CD1c-positive myeloid dendritic cell (primary cell): ENCODE measurements around the gene CTNND2.

Experiments used
- DNase-seq: peaks from one replicate; pipeline ENCODE4 v3.0.0-alpha.2; 2016; ENCODE audit errors: extremely low spot score

The CTNND2 gene

DNA sequence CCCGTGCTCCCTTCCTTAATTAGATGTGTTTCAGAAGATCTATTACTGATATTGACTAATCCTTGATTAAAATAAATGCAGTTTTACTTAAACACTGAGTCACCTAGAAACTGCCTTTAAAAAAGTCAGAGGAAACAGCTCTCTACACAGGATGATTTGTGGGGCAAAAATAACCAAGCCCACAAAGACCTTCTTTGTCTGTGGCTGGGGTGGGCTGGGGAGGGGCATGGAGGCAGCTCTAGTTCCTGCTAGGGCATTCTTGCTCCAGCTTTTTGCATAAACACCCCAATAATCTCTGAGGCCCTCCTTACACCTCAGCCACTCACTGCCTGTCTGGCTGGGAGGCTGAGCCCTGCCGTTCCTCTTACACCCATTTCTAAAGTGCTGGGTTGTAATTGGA lies 915.6 kb downstream of the CTNND2 start:
- DNase-seq, result no peak

DNA sequence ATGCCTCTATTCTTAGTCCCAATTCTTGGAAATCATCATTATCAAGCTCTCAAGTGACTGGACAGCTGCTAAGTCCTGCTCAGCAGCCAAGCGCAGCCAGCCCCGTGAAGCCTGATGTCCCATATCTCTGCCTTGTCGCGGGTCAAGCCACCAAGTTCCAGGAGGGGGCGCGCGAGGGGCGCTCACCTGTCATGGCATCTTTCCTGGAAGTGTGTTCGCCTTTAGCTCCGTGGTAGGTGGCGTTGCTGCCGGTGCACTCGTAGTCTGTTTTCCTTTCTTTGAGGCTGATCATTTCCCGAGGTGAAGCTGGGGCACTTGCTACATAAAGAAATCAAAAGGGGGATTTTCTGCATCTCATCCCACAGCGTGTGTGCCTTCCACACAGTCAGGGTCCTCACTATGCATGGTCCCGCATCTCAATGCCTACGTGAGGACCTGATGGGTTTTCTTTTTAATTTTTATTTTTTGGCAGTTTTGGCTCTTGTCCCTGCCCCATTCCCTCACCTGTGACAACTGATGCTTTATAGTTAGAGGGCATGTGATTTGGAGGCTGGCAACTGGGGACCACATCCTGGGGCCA lies 916.2 kb downstream of the CTNND2 start:
- DNase-seq, result peak; percentile 58

DNA sequence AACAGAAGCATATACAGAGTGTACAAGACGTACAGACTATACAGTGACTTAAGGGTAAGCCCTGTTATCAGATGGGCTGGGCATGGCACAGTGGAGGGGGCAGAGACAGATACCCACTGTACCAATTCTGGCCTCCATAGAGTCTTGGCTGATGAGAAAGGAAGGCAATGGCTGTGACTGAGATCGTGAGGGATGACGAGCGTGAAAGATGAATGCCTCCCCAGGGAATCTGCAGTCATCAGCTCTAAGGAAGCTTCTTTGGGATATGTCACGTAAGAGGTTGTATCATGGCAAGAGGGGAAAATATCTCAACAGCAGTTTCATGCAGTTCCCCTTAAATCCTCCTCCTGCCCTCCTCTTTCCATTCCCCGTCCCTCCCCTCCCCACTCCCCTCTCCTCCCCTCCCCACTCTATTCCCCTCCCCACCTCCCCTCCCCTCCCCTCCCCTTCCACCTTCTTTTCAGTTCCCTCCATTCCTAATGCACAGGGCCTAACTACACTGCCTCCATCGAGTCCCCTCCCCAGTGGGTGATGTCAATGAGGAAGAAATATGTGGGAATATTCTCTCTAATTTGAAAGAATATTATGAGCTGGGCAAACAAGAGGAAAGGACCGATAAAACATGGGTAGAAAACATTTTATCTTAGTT lies 916.8 kb downstream of the CTNND2 start:
- DNase-seq, result no peak

DNA sequence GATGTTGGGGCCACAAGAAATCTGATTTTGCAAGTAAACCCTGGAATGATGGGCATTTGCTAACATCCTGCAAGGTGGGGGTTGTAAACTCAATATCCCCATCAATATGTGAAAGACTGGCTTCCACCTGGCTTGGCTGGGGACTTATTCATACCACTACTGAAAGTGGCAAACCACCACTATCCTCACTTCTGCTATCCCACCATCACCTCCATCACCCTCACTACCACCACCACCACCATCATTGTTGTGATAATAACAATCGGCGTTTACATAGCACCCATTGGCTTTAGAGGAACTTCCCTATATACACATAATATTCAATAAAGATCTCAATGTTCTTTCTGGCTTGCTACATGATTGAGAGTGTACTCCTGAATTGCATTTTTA lies 918.5 kb downstream of the CTNND2 start:
- no peak for DNase-seq

DNA sequence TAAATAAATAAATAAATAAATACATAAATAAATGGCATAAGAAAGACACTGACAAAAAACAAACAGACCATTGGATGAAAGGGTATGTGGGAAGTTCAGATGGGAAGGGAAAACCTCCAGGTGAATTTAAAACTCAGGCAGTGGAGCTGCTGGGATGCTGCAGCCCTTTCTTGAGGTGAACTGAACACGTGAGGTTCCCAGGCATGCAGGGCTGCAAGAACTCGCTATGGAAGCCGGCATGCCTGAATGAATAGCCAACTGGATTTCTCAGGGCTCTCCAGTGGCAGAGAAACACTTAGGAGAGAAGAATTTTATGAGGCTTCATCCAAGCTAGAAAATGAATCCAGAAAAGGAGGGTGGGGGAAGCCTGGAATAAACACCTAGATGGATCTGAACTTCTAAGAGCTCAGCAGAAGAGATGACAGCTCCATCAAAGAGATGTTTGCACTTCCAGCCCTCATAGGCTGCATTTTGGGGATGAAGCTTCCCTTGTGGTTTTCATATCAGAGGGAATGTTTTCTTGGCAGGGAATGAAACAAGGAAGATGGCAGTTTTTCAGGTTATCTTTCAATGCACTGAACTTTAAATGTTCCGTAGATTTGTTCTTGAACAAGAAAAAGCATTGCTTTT lies 919.0 kb downstream of the CTNND2 start:
- no peak for DNase-seq

DNA sequence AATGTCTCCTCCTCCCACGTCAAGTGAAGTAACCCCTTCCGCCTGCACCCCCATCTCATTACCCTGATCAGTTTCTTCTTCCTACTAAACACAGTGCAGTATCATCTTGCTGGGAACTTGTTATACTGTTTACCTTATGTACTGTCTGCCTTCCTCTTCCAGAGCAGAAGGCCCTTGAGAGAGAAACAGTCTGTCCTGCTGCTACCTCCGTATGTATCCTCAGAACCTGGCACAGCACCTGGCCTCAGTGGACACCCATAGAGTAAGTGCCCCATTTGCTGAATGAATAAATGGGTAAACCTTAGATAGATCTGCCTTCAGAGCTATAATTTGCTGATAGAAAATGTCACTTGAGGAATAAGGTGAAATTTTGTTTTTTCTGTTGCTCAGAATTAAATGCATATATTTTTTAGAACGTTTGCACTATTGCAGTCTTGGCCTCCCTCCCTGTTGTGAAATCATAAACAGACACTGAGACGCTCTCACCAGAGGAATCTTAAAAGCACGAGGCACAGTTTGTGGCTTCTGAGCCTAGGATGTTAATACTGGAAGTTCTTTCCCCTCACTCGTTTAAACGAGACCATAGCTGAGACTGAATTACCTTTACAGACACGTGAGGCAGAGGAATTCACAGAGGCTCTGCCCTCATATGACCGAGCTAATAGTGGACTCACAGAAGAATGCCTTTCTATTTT lies 920.1 kb downstream of the CTNND2 start:
- no peak for DNase-seq

DNA sequence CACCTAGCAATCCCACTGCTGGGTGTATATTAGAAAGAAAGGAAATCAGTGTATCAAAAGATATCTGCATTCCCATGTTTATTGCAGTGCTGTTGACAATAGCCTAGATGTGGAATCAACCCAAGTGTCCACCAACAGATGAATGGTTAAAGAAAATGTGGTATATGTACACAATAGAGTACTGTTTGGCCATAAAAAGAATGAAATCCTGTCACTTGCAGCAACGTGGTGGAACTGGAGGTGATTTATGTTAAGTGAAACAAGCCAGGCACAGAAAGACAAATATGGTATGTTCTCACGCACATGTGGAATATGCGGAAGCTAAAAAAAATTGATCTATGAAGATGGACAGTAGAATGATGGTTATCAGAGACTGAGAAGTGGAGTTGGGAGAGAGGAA lies 921.6 kb downstream of the CTNND2 start:
- no peak for DNase-seq

DNA sequence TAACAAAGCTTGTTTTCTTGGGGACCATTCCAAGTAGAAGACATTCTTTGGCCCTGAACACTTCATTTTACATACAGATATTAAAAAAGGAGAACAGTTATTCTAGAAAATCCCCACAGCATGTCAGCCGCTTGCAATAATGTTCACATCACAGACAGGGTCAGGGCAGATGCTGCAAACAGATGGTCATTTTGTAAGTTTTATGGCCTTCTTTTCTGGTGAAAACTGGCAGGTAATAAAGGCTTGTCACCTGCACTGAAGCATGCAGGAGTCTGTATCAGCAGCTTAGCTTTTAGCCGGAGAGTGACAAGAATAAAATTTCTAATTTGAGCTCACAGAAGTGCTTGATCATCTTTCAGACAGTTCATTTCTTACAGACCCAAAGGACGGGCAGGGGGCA lies 922.3 kb downstream of the CTNND2 start:
- no peak for DNase-seq

DNA sequence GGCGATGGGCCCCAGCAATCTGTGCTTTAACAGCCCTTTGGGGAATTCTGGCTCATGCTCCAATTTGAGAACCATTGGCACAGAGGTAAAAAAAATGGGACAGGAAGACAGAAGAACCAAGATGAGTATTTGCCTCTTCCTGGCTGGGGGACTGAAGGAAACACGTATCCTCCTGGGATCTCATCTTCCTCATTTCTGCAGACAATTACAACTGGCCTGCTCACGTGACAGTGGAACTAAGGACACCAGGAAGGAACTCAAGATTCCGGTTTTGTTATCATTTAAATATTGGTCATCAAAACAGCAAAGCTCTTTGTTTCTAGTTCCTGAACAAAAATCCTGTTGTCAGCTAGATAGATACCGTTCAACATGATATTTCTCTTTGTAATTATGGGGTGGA lies 927.2 kb downstream of the CTNND2 start:
- peak; percentile 40 for DNase-seq

DNA sequence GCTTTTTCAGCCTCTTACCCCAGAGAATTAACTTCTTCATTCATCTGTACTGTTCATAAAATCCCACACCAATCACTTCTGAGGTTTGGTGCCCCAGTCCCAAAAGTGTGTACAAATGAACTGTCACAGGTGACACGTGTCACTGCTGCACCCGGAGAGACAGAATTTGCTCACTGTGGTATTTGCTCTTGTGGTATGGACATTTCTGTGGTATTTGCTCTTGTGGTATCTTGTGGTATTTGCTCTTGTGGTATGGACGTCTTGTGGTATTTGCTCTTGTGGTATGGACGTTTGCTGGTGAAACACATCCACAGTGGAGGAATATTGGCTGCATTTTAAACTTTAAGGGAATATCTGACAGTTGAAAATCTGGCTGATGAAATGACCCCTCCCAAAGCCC lies 928.3 kb downstream of the CTNND2 start:
- no peak for DNase-seq

DNA sequence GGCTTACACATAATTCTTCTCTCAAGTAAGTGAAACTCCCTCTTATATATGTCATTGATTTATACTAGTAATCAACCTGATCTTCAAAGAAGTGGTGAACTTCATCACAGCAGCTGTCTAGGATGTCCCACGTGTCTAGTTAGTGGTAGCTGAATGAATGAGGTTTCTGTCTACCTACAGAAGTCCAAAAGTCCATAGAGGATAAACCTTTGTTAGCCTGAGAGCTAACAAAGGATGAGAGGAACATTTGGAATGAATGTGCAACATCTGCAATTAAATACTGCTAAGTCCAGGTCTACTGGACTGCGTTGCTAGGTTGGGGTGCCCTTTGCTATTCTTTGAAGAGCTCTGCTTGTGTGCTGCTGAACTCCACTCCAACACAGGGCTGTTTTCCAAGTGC lies 929.4 kb downstream of the CTNND2 start:
- DNase-seq, result no peak

DNA sequence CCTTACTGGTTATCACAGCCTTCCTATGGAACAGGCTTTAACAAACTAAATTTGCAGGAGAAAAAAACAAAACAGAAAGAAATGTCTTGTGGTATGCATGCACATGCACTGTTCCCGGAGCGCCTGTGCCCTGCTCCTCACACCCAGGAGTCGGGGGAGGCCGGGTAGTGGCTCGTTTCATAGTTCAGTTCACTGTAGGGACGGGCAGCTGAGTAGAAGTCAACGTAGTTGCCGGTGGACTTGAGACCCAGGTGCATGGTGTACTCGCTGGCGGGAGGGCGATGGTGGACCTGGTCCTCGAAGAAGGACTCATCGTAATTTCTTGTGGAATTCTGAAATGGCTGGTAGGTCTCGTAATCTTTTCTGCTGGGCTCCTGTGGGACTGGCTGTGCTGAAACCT lies 930.9 kb downstream of the CTNND2 start:
- no peak for DNase-seq

DNA sequence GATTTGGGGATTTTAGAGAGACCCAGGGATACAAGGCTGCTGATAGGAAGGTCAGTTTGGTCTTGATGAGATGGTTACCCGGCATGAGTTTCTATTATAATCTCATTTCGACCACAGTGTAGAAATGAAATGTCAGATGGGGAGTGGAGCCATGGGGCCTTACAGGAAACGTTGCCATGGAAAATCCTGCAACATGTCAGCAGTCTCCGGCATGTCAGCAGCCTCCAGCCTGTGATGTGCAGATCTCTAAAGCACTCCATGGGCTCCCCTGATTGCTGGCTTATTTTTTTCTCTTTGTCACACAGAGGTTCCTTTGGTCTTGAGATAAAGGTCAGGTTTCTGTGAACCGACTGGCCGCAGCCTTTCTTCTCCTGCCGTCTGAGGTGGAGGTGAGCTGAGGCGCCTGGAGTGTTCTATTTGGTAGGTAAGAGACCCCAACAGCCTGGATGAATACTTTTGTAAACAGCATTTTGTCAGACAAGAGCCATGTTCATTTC lies 934.5 kb downstream of the CTNND2 start:
- DNase-seq, result no peak

DNA sequence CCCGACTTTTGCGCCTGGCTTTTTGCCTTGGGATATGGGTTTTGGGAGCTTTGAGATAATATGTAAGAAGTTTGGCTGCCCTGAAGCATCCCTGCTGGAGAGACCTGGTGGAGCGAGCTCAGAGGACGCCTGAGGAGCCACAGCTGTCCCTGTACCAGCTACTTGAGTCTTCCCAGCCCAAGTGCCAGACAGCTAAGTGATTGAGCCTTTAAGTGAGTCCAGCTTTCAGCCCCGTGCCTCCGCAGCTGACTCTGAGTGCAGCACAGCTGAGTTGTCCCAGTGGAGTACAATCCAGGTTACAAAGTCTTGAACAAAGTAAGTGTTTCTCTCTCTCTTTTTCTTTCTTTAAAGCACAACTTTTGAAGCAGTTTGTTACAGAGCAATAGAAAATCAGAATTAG lies 939.4 kb downstream of the CTNND2 start:
- DNase-seq, result no peak

DNA sequence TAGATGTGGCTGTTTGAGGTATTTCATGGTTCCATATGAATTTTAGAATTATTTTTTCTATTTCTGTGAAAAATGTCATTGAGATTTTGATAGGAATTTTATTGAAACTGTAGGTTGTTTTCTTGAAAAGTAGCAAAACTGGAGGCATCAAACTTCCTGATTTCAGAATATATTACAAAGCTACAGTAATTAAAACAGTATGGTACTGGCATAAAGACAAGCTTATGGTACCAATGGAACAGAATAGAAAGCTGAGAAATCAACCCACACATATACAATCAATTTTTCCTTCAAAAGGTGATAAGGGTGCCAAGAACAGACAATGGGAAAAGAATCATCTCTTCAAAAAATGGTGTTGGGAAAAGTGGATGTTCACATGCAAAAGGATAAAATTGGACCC lies 945.5 kb downstream of the CTNND2 start:
- DNase-seq, result no peak

DNA sequence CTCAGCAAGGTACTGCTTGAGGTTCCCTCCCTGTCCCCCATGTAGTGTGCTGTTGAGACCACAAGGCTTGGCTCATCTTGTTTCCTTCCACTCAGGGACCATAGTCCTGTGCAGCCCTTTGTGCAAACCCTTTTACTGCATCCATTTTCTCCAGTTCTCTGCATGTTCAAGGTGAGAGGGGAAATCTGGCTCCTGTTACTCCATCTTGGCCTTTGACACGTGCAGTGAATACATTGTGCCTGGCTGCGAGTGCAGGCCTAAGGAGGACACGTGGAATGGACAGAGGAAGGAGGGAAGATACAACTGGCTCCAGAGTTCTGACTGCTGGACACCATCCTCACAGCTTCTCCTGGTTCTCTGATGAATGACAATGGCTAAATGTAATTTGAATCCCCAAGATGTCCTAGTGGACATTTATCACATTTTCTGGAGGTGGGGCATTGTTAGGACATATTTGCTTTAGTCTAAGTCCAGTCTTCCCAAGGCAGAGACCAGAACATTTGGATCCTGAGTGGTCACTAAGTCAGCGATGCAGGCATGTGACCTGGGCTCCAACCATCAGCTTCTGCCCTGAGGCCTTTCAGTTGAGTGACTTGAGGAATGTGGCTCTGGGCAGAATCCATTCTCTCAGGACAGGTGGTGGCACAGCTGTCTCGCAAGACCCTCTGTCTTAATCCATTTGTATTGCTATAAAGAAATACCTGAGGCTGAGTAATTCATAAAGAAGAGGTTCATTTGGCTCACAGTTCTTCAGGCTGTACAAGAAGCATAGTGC lies 954.2 kb downstream of the CTNND2 start:
- DNase-seq, result no peak

DNA sequence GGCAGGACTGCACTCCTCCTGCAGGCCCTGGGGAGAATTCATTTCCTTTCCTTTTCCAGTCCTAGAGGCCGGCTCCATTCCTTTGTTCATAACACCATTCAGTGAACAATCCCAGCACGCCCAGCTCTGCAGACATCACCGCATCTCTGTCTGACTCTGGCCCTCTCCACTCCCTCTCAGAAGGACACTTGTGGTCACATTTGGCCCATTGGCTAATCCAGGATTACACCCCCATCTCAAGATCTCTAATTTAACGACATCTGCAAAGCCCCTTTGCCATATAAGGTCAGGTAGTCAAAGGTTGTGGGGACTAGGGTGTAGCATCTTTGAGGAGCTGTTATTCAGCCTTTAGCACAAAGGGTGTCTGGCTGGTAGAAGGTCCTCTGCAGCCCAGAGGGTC lies 958.2 kb downstream of the CTNND2 start:
- no peak for DNase-seq

DNA sequence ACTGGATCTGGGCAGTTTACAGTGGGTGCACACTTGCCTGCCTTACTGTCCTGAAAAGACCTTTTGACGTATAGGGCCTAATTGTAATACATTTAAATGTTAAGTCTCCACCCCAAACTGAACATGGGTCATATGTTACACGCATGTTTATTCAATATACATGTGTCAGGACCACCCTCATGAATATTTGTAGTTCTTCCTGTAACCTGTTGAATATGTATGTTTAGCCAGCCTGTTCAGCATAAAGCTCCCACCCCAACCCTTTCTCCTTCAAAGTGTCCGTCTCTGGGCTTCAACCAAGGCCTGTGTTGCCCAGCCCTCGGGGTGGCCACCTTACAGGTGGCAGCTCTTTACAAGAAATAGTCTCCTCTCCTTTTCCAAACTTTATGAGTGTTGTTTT lies 962.3 kb downstream of the CTNND2 start:
- DNase-seq, result no peak

DNA sequence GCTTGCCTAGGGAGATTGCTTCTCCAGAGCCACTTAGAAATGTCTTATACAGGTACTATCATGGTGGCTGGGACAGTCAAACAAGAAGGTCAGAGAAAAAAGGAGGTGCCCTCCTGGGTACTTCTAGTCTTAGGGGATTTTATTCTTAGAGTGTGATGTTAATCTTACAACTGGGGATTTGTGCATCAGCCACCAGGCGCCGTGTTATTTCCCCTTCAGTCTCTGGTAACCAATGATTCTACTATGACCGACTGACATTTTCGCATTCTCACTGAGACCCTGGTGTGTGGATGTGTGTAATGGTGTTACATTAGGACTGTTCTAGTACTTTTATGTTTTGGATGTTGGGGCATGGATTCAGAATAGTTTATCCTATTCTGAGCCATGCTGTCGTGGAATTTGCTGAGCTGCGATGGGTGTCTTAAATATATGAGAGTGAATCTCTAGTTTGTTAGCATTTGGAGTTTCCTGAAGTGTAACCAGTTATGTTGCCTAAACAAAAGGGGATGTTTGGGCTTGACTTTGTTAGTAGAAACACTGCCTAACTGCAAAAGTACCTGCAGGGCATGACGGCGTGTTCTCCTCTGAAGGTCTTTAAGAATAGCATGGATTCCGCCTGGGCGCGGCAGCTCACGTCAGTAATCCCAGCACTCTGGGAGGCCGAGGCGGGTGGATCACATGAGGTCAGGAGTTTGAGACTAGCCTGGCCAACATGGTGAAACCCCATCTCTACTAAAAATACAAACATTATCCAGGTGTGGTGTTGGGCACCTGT lies 968.0 kb downstream of the CTNND2 start:
- no peak for DNase-seq

DNA sequence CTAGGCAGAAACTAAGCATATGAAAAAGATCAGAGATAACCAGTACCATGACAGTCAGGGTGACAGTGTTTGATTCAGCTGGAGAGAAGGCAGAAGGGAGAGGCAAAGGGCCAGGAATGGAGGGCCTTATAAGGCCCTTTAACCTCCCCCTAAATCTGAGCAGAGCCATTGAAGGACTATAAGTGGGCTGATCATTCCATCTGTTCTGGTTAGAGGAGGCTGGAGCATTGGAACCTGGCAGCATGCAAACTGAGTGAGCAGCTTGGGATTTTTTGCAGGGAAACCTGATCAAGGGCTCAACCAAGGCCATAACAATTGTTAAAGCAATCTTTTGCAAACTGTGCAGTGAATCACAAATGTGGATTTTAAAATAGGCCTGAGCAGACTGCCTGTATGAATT lies 968.7 kb downstream of the CTNND2 start:
- no peak for DNase-seq

DNA sequence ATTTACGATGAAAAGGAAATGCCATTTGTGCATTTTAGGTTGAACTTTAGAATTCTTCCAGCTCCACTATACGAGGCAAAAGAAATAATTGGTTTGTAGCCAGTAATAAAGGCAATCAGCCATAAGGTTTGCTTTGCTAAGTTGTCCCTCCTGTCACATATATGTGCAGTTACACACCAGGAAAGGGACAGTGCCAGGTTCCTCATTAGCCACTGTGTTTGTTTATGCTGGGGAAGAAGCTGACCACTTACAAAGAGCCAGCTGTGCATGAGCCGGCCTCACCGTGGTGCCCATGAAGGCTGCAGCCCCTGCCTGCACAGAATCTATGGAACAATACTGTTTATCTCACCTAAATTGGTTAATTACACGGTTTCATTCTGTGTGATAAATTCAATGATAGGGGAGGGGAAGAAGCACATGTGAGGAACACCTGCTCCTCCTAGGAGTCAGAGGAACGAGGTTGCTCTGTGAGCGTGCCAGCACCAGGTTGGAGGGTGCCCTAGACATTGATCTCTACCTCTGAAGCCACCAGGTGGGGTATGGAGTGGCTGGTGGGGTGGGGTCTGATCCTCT lies 969.4 kb downstream of the CTNND2 start:
- DNase-seq, result no peak
